ENCODE data around the gene NLRC5.

NLRC5 gene

GRCh38 chr16:57004387-57005250 lies 15.3 kb downstream of the NLRC5 start:
- TF ChIP-seq SIN3A (IDR thresholded peaks at IDR 0.05; ENCODE audit: borderline replicate concordance, insufficient read depth, low read length) (no peak), REST (IDR thresholded peaks at IDR 0.05; ENCODE audit: insufficient read depth in 1 of 2, low read depth in 2 of 2, low read length in 2 of 2) (no peak), POLR2AphosphoS5 (IDR thresholded peaks at IDR 0.05; ENCODE audit: low read depth, low read length) (no peak), TAF1 (IDR thresholded peaks at IDR 0.05; ENCODE audit: borderline replicate concordance, insufficient read depth, low read length) (no peak), FOXP2 (optimal IDR thresholded peaks at IDR 0.05; ENCODE audit: borderline replicate concordance, extremely low read depth, extremely low read length, insufficient read depth) (no peak)

GRCh38 chr16:57007050-57007449 lies 17.7 kb downstream of the NLRC5 start:
- TF ChIP-seq FOXP2 (optimal IDR thresholded peaks at IDR 0.05; ENCODE audit: borderline replicate concordance, extremely low read depth, extremely low read length, insufficient read depth) (no peak), POLR2AphosphoS5 (IDR thresholded peaks at IDR 0.05; ENCODE audit: low read depth, low read length) (no peak), REST (IDR thresholded peaks at IDR 0.05; ENCODE audit: insufficient read depth in 1 of 2, low read depth in 2 of 2, low read length in 2 of 2) (no peak), SIN3A (IDR thresholded peaks at IDR 0.05; ENCODE audit: borderline replicate concordance, insufficient read depth, low read length) (no peak), TAF1 (IDR thresholded peaks at IDR 0.05; ENCODE audit: borderline replicate concordance, insufficient read depth, low read length) (no peak)

GRCh38 chr16:57007530-57007929 lies 18.2 kb downstream of the NLRC5 start:
- TF ChIP-seq REST (IDR thresholded peaks at IDR 0.05; ENCODE audit: insufficient read depth in 1 of 2, low read depth in 2 of 2, low read length in 2 of 2) (no peak), FOXP2 (optimal IDR thresholded peaks at IDR 0.05; ENCODE audit: borderline replicate concordance, extremely low read depth, extremely low read length, insufficient read depth) (no peak), SIN3A (IDR thresholded peaks at IDR 0.05; ENCODE audit: borderline replicate concordance, insufficient read depth, low read length) (no peak), POLR2AphosphoS5 (IDR thresholded peaks at IDR 0.05; ENCODE audit: low read depth, low read length) (no peak), TAF1 (IDR thresholded peaks at IDR 0.05; ENCODE audit: borderline replicate concordance, insufficient read depth, low read length) (no peak)

- TF ChIP-seq REST (IDR thresholded peaks at IDR 0.05; ENCODE audit: insufficient read depth in 1 of 2, low read depth in 2 of 2, low read length in 2 of 2): no peak
- no peak for TF ChIP-seq TAF1 (IDR thresholded peaks at IDR 0.05; ENCODE audit: borderline replicate concordance, insufficient read depth, low read length)
- no peak for TF ChIP-seq POLR2AphosphoS5 (IDR thresholded peaks at IDR 0.05; ENCODE audit: low read depth, low read length)
- no peak for TF ChIP-seq SIN3A (IDR thresholded peaks at IDR 0.05; ENCODE audit: borderline replicate concordance, insufficient read depth, low read length)
- TF ChIP-seq FOXP2 (optimal IDR thresholded peaks at IDR 0.05; ENCODE audit: borderline replicate concordance, extremely low read depth, extremely low read length, insufficient read depth): no peak
Observed at GRCh38 chr16:57008440-57008839, 19.1 kb downstream of the NLRC5 start.
